Keratinocyte (primary cell): Measurements from ENCODE around the gene SLC9A4. TPM values are rescaled to one million over a fixed set of nuclear protein-coding genes. Genes with fewer than 3 reads are reported as not detected.

Experiments used
- DNase-seq: peaks from one replicate; pipeline ENCODE4 v3.0.0-alpha.2; 2011; ENCODE audit warnings: low read depth, missing footprints, low spot score
- FAIRE-seq: peaks from 2 replicates; lab custom pipeline; 2011; peaks lifted over from hg19 to GRCh38; lab: Jason Lieb, UNC
- H2AFZ ChIP-seq: 2 replicates; pipeline ENCODE4 v1.6.0; 2012; ENCODE audit warnings: low read length, control low read depth, inconsistent platforms; ENCODE audit not compliant: control insufficient read depth
- H3K27ac ChIP-seq: 2 replicates; pipeline ENCODE4 v1.5.1; 2011; ENCODE audit warnings: low read length; ENCODE audit not compliant: control insufficient read depth, insufficient read depth
- H3K27me3 ChIP-seq: 3 replicates; pipeline ENCODE4 v1.6.0; 2011; ENCODE audit warnings: low read length; ENCODE audit not compliant: control insufficient read depth, insufficient read depth; ENCODE audit errors: extremely low read depth
- H3K36me3 ChIP-seq, 2 experiments: 2 replicates in 1 of 2; 3 replicates in 1 of 2; pipeline ENCODE4 v1.5.1; 2011; ENCODE audit warnings: low read length in 2 of 2, mild to moderate bottlenecking in 1 of 2; ENCODE audit not compliant: control insufficient read depth in 2 of 2, insufficient read depth in 2 of 2; ENCODE audit errors: extremely low read depth in 1 of 2
- H3K4me1 ChIP-seq: 3 replicates; pipeline ENCODE4 v1.5.1; 2011; ENCODE audit warnings: low read length; ENCODE audit not compliant: control insufficient read depth, insufficient read depth; ENCODE audit errors: extremely low read depth
- H3K4me2 ChIP-seq: 3 replicates; pipeline ENCODE4 v1.6.0; 2011; ENCODE audit warnings: low read depth, low read length; ENCODE audit not compliant: control insufficient read depth, insufficient read depth; ENCODE audit errors: extremely low read depth
- H3K4me3 ChIP-seq, 3 experiments: fragments of 200-600 bp in 1 of 3; sonication (generic) in 1 of 3; 2 replicates in 2 of 3; 3 replicates in 1 of 3; pipeline ENCODE4 v1.5.1; 2011 to 2016; ENCODE audit warnings: low read length in 3 of 3, mild to moderate bottlenecking in 3 of 3, control low read depth in 2 of 3, inconsistent platforms in 1 of 3, low read depth in 1 of 3, mixed read lengths in 1 of 3, mixed run types in 1 of 3, moderate library complexity in 1 of 3; ENCODE audit not compliant: control insufficient read depth in 2 of 3, insufficient read depth in 2 of 3; ENCODE audit errors: extremely low read depth in 1 of 3
- H3K79me2 ChIP-seq: 2 replicates; pipeline ENCODE4 v1.6.0; 2012; ENCODE audit warnings: low read length; ENCODE audit not compliant: control insufficient read depth, insufficient read depth
- H3K9ac ChIP-seq: 3 replicates; pipeline ENCODE4 v1.6.0; 2011; ENCODE audit warnings: low read length; ENCODE audit not compliant: control insufficient read depth, insufficient read depth; ENCODE audit errors: extremely low read depth
- H3K9me1 ChIP-seq: 3 replicates; pipeline ENCODE4 v1.6.0; 2011; ENCODE audit warnings: low read length; ENCODE audit not compliant: control insufficient read depth, insufficient read depth; ENCODE audit errors: extremely low read depth
- H3K9me3 ChIP-seq: 2 replicates; pipeline ENCODE4 v1.5.1; 2012; ENCODE audit warnings: low read depth, low read length; ENCODE audit not compliant: control insufficient read depth
- H4K20me1 ChIP-seq: 3 replicates; pipeline ENCODE4 v1.6.0; 2011; ENCODE audit warnings: low read length; ENCODE audit not compliant: control insufficient read depth, insufficient read depth; ENCODE audit errors: extremely low read depth
- EZH2 ChIP-seq: IDR thresholded peaks from one replicate; pipeline ENCODE4 v1.6.1; 2012; ENCODE audit warnings: inconsistent platforms, mild to moderate bottlenecking, low read length, moderate library complexity
- dilution Hi-C: fragments of 300-500 bp; cut with MboI; formaldehyde crosslinking; loops from one replicate; pipeline ENCODE4 v1.7.0; 2020; ENCODE audit warnings: low sequenced_read_pairs; ENCODE audit not compliant: extremely low pct_ligation_motif_present
- polyA plus RNA-seq, 5 experiments: library from polyadenylated mRNA; depleted of rRNA in 3 of 5; stranded (reverse) in 3 of 5; stranded (forward) in 1 of 5; unstranded in 1 of 5; fragments of >200 nt; gene quantifications; 1 replicate in 1 of 5; 2 replicates in 3 of 5; 3 replicates in 1 of 5; pipeline versions ENCODE4 v1.2.1 to v1.2.3, GENCODE V29; 2011 to 2012; ENCODE audit warnings: missing spikeins in 2 of 5, low read depth in 1 of 5, low replicate concordance in 1 of 5
- TF ChIP-seq, protein P1 (sequence below), 3 experiments: IDR thresholded peaks in 1 of 3; conservative IDR thresholded peaks in 1 of 3; optimal IDR thresholded peaks in 1 of 3; 2 replicates in 2 of 3; 3 replicates in 1 of 3; pipeline versions ENCODE3 to v1.5.1; 2011; ENCODE audit warnings: low read length in 3 of 3, mild to moderate bottlenecking in 3 of 3, moderate library complexity in 2 of 3, control low read depth in 1 of 3, inconsistent platforms in 1 of 3; ENCODE audit not compliant: insufficient read depth in 2 of 3; ENCODE audit errors: extremely low read depth in 1 of 3

Gene SLC9A4
- polyA plus RNA-seq, 1 donor (not counting 4 experiments of a cell fraction or from before 2014, with no cell fraction given), result not detected

DNA sequence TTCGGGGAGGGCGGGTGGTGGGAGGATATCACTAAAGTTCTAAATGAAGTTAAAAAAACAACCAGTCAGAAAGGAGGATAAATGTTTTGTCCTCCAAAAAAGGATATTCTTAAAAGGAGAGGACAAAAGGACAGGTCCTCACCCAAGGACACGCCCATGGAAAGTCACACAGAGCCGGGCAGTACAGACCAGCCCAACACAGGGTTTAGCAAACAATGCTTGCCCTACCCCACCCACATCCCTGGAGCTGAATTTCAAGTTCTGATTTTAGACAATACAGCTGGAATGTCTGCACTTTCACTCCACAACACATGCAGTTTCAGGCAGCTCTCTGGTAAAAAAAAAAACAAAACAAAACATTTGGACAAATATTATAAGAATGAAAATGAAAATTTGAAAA lies 67.9 kb downstream of the SLC9A4 start:
- Histone ChIP-seq H3K4me3 (no peak overlapping the region), H3K9me3 (no peaks in the 10 kb centered on the region), H3K27ac (no peak overlapping the region), H3K9me1 (no peaks in the 10 kb centered on the region), H3K4me2 (no peak overlapping the region), H3K36me3 (no peaks in the 10 kb centered on the region), H2AFZ (no peak overlapping the region), H3K27me3 (no peaks in the 10 kb centered on the region), H3K4me1 (no peaks in the 10 kb centered on the region), H4K20me1 (no peaks in the 10 kb centered on the region), H3K9ac (no peak overlapping the region), H3K79me2 (no peaks in the 10 kb centered on the region)
- TF ChIP-seq, protein P1, sequence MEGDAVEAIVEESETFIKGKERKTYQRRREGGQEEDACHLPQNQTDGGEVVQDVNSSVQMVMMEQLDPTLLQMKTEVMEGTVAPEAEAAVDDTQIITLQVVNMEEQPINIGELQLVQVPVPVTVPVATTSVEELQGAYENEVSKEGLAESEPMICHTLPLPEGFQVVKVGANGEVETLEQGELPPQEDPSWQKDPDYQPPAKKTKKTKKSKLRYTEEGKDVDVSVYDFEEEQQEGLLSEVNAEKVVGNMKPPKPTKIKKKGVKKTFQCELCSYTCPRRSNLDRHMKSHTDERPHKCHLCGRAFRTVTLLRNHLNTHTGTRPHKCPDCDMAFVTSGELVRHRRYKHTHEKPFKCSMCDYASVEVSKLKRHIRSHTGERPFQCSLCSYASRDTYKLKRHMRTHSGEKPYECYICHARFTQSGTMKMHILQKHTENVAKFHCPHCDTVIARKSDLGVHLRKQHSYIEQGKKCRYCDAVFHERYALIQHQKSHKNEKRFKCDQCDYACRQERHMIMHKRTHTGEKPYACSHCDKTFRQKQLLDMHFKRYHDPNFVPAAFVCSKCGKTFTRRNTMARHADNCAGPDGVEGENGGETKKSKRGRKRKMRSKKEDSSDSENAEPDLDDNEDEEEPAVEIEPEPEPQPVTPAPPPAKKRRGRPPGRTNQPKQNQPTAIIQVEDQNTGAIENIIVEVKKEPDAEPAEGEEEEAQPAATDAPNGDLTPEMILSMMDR (optimal IDR thresholded peaks at IDR 0.05 in 1 of 3, IDR thresholded peaks at IDR 0.05 in 1 of 3, conservative IDR thresholded peaks at IDR 0.05 in 1 of 3; ENCODE audit: extremely low read depth in 1 of 3, insufficient read depth in 2 of 3, low read length in 3 of 3), result no peak
- no peak for TF ChIP-seq EZH2
- DNase-seq (no peak), FAIRE-seq (no peak)
- dilution Hi-C loops, result no loop called here

DNA sequence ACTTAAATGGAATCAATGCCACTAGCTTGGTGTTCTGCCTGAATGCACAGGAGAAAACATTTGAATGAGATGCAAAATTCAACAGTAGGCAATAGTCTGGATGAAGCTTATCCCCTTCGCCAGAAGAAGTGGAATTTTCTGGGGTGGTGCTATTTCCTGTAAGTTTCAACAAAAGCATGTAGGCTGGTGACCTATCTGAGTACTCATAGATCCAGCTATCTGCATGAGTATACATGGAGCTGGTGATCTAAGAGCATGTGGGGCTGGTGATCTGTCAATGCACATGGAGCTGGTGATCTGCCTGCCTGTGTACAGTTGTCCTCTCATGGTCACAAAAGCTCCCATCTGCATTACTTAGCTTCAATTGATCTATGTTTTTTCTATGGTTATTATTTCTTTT lies 71.2 kb downstream of the SLC9A4 start:
- FAIRE-seq (peak; percentile 36), DNase-seq (no peak)
- Histone ChIP-seq H3K27me3 (no peaks in the 10 kb centered on the region), H3K4me3 (no peak overlapping the region), H3K9ac (no peak overlapping the region), H2AFZ (no peak overlapping the region), H4K20me1 (no peaks in the 10 kb centered on the region), H3K27ac (no peak overlapping the region), H3K4me1 (no peaks in the 10 kb centered on the region), H3K9me1 (no peaks in the 10 kb centered on the region), H3K36me3 (no peaks in the 10 kb centered on the region), H3K9me3 (no peaks in the 10 kb centered on the region), H3K79me2 (no peaks in the 10 kb centered on the region), H3K4me2 (no peak overlapping the region)
- TF ChIP-seq, protein P1 (optimal IDR thresholded peaks at IDR 0.05 in 1 of 3, IDR thresholded peaks at IDR 0.05 in 1 of 3, conservative IDR thresholded peaks at IDR 0.05 in 1 of 3; ENCODE audit: extremely low read depth in 1 of 3, insufficient read depth in 2 of 3, low read length in 3 of 3), result no peak
- no peak for TF ChIP-seq EZH2
- dilution Hi-C loops, result no loop called here
